D341Med (cell line): Measurements from ENCODE around the gene SERPING1.
A peak's percentile ranks its signal among the peaks of the same experiment; 100 is the strongest.

Experiments used
- DNase-seq: peaks from one replicate; pipeline ENCODE4 v3.0.0; 2012; ENCODE audit warnings: low spot score

Gene SERPING1

DNA sequence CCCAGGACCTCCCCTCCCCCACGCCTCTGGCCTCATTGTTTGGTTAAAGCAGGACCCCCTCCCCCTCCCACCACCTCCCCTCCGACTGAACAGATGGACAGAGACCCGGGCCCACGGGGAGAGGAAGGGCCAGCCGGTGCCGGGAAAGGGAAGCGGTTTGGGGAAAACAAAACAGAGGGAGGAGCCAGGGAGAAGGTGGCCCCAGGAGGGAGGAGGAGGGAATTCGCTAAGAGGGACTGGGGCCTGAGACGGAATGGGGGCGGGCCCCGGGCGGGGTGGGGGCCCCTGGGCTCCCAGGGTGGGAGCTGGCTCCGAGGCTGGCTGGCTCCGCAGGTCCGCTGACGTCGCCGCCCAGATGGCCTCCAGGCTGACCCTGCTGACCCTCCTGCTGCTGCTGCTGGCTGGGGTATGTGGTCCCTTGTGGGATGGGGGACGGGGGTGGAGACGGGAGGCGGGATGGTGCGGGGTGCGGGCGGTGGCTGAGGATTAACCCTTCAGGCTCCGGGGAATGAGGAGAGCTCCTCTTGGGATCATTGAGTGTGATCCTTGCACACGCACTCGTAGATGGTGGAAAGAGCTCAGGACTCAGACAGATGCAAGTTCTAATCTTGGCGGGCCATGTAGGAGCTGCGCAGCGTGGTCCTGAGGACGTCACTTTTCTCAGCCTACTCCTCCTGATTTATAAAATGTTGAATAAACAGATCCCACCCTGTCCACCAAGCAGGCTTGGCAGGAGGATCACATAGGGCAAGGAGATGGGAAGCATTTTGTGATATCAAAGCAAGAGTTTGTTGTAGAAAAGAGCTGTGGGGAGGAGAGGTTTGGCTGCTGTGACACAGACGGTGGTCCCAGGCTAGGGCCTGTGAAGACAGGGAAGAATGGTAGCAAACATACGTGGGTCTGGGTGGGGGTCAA, 688 bp downstream of the SERPING1 start:
- DNase-seq = peak; percentile 66

- DNase-seq = no peak
Observed at GRCh38 chr11:57598831-57599155, 1.3 kb downstream of the SERPING1 start.

- DNase-seq = no peak
Observed at GRCh38 chr11:57599381-57599780, 1.9 kb downstream of the SERPING1 start.

DNA sequence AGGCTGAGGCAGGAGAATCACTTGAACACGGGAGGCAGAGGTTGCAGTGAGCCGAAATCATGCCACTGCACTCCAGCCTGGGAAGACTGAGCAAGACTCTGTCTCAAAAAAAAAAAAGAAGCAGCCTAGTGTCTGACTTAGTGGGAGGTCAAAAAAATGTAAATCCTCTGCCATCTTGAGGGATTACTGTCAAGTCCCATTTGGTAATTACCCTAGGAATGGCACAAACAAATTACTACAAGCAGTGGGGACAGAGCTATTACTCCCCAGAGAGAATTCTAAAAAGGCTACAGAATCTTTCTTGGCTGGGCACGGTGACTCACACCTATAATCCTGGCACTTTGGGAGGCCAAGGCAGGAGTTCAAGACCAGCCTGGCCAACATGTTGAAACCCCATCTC, 3.8 kb downstream of the SERPING1 start:
- peak; percentile 68 for DNase-seq

GRCh38 chr11:57604296-57605027, 7.0 kb downstream of the SERPING1 start:
- DNase-seq = no peak

DNA sequence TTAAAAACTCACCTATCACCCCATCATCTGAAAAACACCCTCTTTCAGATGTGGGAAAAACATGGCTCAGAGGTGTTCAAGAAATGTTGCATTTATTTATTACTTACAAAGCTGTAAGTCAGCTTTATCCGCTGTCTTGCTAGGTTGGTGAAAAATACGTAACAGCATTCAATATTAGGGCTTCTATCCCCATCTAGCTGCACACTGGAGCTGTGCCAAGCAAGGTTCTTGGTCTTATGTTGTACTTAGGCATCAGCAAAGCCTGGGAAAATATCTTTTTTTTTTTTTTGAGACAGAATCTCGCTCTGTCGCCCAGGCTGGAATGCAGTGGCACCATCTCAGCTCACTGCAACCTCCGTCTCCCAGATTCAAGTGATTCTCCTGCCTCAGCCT, 7.5 kb downstream of the SERPING1 start:
- DNase-seq = no peak

DNA sequence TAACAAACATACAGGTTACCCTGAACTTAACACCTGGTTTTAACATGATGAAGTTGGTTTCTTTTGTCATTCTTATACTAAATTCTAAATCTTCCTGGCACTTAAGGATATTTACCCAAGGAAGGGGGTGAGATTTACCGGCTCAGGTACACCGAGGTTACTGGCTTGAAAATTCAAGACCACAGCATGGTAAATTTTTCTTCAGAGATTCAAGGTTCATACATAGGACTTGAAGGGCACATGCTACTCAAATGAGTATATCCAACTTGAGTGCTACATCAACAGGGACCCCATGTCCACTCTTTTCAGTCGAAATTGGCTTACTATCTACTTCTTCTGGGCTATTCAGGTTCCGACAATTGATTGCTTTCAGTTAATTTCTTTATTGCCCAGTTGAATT, 12.7 kb downstream of the SERPING1 start:
- DNase-seq = no peak

GRCh38 chr11:57614234-57614772, 16.8 kb downstream of the SERPING1 start:
- no peak for DNase-seq

DNA sequence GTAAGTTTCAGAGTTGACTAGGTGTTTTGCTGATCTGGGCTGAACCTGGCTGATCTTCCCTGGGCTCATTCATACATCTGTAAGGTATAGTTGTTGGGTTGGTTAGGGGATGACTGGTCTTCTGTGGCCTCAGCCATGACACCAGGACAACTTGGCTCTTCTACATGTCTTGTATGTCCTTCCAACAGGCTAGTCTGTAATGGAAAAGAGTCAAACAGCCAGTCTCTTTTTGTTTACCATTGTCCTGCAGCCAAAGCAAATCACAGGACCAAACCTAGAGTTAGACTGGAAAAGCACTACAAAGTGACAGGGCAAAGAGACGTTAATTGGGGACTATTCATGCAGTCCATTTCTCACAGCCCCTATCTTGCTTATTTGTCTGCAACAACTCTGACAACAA, 17.8 kb downstream of the SERPING1 start:
- DNase-seq = no peak

GRCh38 chr11:57616595-57616994, 19.1 kb downstream of the SERPING1 start:
- no peak for DNase-seq

DNA sequence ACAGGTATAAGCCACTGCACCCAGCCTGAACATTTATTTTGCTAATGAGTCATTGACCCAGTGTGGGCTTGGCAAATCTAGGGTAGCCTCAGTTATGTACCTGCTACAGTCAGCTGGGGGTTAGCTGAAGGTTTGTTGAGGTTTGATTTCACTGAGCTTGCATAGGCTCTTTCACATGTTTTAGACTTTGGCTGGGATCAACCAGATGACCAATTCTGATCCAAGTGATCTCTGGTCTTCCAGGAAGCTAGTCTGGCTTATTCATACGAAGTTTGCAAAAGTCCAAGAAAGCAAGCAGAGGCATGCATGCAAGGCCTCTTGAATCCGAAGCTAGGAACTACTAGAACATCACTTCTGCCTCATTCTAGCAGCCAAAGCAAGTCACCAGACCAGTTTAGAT, 21.0 kb downstream of the SERPING1 start:
- DNase-seq = no peak

DNA sequence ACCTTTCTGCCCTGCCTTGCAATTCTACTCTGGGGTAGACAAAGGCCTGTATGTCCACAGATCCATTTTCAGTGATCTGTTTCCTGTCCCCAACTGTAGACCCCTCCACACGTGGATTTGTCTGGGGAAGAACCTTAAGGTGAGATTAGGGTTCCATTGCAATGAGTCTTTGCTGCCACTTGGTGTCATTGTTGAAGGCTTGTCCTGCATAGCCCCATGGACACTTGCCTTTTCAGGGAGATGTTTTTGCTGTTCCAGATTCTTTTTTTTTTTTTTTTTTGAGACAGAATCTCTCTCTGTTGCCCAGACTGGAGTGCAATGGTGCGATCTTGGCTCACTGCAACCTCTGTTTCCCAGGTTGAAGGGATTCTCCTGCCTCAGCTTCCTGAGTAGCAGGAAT, 21.8 kb downstream of the SERPING1 start:
- DNase-seq = no peak

- no peak for DNase-seq
Observed at GRCh38 chr11:57620467-57620866, 23.0 kb downstream of the SERPING1 start.

GRCh38 chr11:57622263-57622662, 24.8 kb downstream of the SERPING1 start:
- no peak for DNase-seq

DNA sequence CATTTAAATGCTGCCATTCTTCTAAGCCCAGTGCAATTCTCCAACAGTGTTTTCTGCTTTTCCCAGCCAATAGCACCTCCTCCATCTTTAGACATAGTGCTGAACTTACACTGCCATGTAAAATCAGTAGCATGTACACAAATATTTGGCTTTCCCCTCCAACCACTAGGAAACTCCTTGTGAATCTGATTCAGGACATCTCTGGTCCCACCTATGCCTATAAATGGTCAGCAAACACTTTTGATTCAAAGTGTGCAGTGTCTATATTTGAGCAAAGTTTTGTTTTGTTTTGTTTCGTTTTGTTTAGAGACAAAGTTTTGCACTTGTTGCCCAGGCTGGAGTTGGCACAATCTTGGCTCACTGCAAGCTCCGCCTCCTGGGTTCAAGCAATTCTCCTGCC, 27.4 kb downstream of the SERPING1 start:
- DNase-seq = no peak

DNA sequence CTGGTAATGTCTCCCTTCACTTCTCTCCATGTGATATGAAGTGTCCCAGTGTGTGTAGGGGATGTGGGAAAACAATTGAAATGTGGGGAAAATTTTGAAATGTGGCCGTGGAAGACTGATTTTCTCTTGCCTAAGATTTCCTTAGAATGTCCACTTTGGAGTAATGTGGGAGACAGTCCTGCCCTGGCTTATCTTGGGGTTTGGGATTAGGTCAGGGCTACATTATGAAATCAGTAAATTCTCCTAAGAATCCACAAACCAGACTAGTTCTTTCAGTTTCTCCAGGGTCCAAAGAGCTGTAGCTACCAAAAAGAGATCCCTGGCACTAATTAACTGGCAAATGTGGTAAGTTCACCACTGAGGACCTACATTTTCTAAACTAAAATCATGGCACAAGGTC, 29.4 kb downstream of the SERPING1 start:
- no peak for DNase-seq

DNA sequence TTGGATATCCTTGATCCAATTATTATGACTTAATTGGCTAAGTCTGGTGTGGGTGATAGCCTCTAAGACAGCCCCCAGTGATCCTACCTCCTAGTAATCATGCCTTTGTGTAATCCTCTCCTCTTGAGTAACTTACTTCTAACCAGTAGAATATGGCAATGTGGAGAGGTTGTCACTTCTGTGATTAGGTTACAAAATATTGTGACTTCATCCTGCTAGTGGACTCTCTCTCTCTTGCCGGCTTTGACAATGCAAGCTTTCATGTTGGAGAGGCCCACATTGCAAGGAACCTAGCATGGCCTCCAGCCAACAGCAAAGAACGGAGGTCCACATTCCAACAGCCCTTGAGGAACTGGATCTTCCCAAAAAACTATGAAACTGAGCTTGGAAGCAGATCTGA, 32.7 kb downstream of the SERPING1 start:
- DNase-seq = no peak

GRCh38 chr11:57632116-57632515, 34.6 kb downstream of the SERPING1 start:
- no peak for DNase-seq

GRCh38 chr11:57633394-57634070, 36.0 kb downstream of the SERPING1 start:
- no peak for DNase-seq

DNA sequence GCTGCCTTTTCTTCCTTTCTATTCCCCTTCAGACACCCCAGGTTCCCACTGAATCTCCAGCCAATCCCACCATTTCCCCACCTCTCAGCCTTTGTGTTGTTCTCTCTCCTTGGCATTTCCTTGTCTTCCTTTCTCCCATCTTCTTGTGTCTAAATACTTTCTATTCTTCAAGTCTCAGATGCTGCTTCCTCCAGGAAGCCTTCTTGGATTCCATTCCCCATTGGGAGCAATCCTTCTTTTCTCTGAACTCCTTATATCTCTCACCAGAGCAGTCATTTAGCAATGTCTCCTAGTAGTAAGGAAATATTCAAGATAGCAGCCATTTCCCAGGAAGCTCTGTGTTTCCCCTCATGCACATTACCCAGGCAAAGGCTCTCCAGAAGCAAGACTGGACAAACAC, 36.8 kb downstream of the SERPING1 start:
- no peak for DNase-seq

- DNase-seq = no peak
Observed at GRCh38 chr11:57635246-57635645, 37.8 kb downstream of the SERPING1 start.

- no peak for DNase-seq
Observed at GRCh38 chr11:57637626-57638004, 40.1 kb downstream of the SERPING1 start.
